IMR-90 (cell line): Measurements from ENCODE around the gene FBN1. TPM values are rescaled to one million over a fixed set of nuclear protein-coding genes. Genes with fewer than 3 reads are reported as not detected.
A peak's percentile ranks its signal among the peaks of the same experiment; 100 is the strongest.

Source experiments
- ATAC-seq: fragments of 200-7000 bp; cut with Tn5 transposase; 2 replicates; pipeline ENCODE4 v1.9.1; 2020; ENCODE audit warnings: low read depth, mild to moderate bottlenecking, moderate library complexity
- BruUV-seq: library from RNA; stranded (reverse); fragments of 400-500 nt; replicated peaks from 2 replicates; lab custom pipeline; 2021; lab: Mats Ljungman, UMichigan
- CTCF ChIA-PET: fragments of 300-600 bp; formaldehyde crosslinking; extraction: SDS; loops from one replicate; lab custom pipeline; 2021; ENCODE audit warnings: antibody characterized with exemption; lab: Yijun Ruan, JAX
- POLR2A ChIA-PET: fragments of 300-600 bp; sonication (Branson Sonifier 250); formaldehyde crosslinking; loops from one replicate; lab custom pipeline; 2022; ENCODE audit warnings: antibody characterized with exemption; ENCODE audit not compliant: unreplicated experiment; lab: Charles Lee
- DNase-seq: peaks from one replicate; pipeline ENCODE4 v3.0.0; 2013
- H2AFZ ChIP-seq: replicated peaks from 2 replicates; pipeline ENCODE3; 2013; ENCODE audit warnings: low read length, mild to moderate bottlenecking; ENCODE audit not compliant: poor library complexity
- H2AK5ac ChIP-seq: 2 replicates; pipeline ENCODE4 v1.6.1; 2013; ENCODE audit warnings: low read depth, low read length, inconsistent platforms
- H2AK9ac ChIP-seq: replicated peaks from 2 replicates; pipeline ENCODE3; 2013; ENCODE audit warnings: mild to moderate bottlenecking, low read depth, low read length, moderate library complexity; ENCODE audit not compliant: poor library complexity
- H2BK120ac ChIP-seq: 2 replicates; pipeline ENCODE4 v1.6.1; 2013; ENCODE audit warnings: low read depth, low read length, inconsistent platforms
- H2BK15ac ChIP-seq: 3 replicates; pipeline ENCODE4 v1.6.1; 2013; ENCODE audit warnings: low read depth, low read length, inconsistent platforms
- H2BK20ac ChIP-seq: 2 replicates; pipeline ENCODE4 v1.6.1; 2013; ENCODE audit warnings: low read depth, mild to moderate bottlenecking, inconsistent platforms, low read length, moderate library complexity
- H2BK5ac ChIP-seq: 2 replicates; pipeline ENCODE4 v1.6.1; 2013; ENCODE audit warnings: mild to moderate bottlenecking, low read depth, low read length, inconsistent platforms; ENCODE audit not compliant: poor library complexity, severe bottlenecking
- H3K14ac ChIP-seq: replicated peaks from 2 replicates; pipeline ENCODE4 v1.6.1; 2013; ENCODE audit warnings: low read depth, low read length, inconsistent platforms
- H3K18ac ChIP-seq: 2 replicates; pipeline ENCODE4 v1.6.1; 2013; ENCODE audit warnings: low read depth, low read length, control low read depth
- H3K23ac ChIP-seq: 2 replicates; pipeline ENCODE4 v1.6.1; 2013; ENCODE audit warnings: low read depth, low read length, inconsistent platforms
- H3K27ac ChIP-seq: 2 replicates; pipeline ENCODE4 v1.5.1; 2013; ENCODE audit warnings: mild to moderate bottlenecking, control low read depth, low read length; ENCODE audit not compliant: insufficient read depth
- H3K27me3 ChIP-seq: 2 replicates; pipeline ENCODE4 v1.6.1; 2013; ENCODE audit warnings: low read length; ENCODE audit not compliant: control insufficient read depth, insufficient read depth
- H3K36me3 ChIP-seq: 2 replicates; pipeline ENCODE4 v1.6.1; 2013; ENCODE audit warnings: low read length, mixed read lengths; ENCODE audit not compliant: control insufficient read depth, insufficient read depth
- H3K4ac ChIP-seq: 2 replicates; pipeline ENCODE4 v1.6.1; 2013; ENCODE audit warnings: low read depth, low read length, inconsistent platforms
- H3K4me1 ChIP-seq: 2 replicates; pipeline ENCODE4 v1.6.1; 2013; ENCODE audit warnings: low read length, mixed read lengths; ENCODE audit not compliant: control insufficient read depth, insufficient read depth
- H3K4me2 ChIP-seq: 2 replicates; pipeline ENCODE4 v1.6.1; 2013; ENCODE audit warnings: low read depth, mild to moderate bottlenecking, control low read depth, low read length, moderate library complexity
- H3K4me3 ChIP-seq: 2 replicates; pipeline ENCODE4 v1.5.1; 2013; ENCODE audit warnings: low read depth, mild to moderate bottlenecking, control low read depth, low read length, moderate library complexity; ENCODE audit not compliant: insufficient read depth
- H3K56ac ChIP-seq: 2 replicates; pipeline ENCODE4 v1.6.1; 2013; ENCODE audit warnings: low read length, inconsistent platforms; ENCODE audit not compliant: insufficient read depth; ENCODE audit errors: extremely low read depth
- H3K79me1 ChIP-seq, 2 experiments: 2 replicates each; pipeline ENCODE4 v1.6.1; 2013; ENCODE audit warnings: low read length in 2 of 2, inconsistent platforms in 1 of 2, low read depth in 1 of 2
- H3K9ac ChIP-seq: 2 replicates; pipeline ENCODE4 v1.6.1; 2013; ENCODE audit warnings: low read depth, low read length, control low read depth
- H3K9me1 ChIP-seq: 2 replicates; pipeline ENCODE4 v1.6.1; 2013; ENCODE audit warnings: low read length, inconsistent platforms; ENCODE audit not compliant: insufficient read depth
- H3K9me3 ChIP-seq: 2 replicates; pipeline ENCODE4 v1.6.1; 2013; ENCODE audit warnings: low read length; ENCODE audit not compliant: control insufficient read depth, insufficient read depth
- H4K20me1 ChIP-seq: 2 replicates; pipeline ENCODE4 v1.6.1; 2013; ENCODE audit warnings: low read length, inconsistent platforms; ENCODE audit not compliant: insufficient read depth
- H4K5ac ChIP-seq: 2 replicates; pipeline ENCODE4 v1.6.1; 2013; ENCODE audit warnings: mild to moderate bottlenecking, low read depth, low read length, control low read depth
- H4K8ac ChIP-seq, 2 experiments: 2 replicates each; pipeline ENCODE4 v1.6.1; 2013; ENCODE audit warnings: low read depth in 2 of 2, low read length in 2 of 2, control low read depth in 1 of 2, inconsistent platforms in 1 of 2
- H4K91ac ChIP-seq: 2 replicates; pipeline ENCODE4 v1.6.1; 2013; ENCODE audit warnings: low read depth, low read length, inconsistent platforms; ENCODE audit not compliant: insufficient read depth
- CHD1 ChIP-seq: IDR thresholded peaks from 2 replicates; pipeline ENCODE4 v1.6.1; 2012; ENCODE audit warnings: low read depth, low read length, improper control_type of control experiment
- CTCF ChIP-seq: conservative IDR thresholded peaks from 2 replicates; pipeline ENCODE4 v1.5.1; 2012; ENCODE audit warnings: mild to moderate bottlenecking, low read depth, low read length, improper control_type of control experiment
- FOS ChIP-seq: fragments of 150-350 bp; IDR thresholded peaks from 2 replicates; pipeline ENCODE4 v1.6.1; 2016; ENCODE audit warnings: low read depth, low read length
- RAD21 ChIP-seq: IDR thresholded peaks from 2 replicates; pipeline ENCODE4 v1.6.1; 2012; ENCODE audit warnings: low read length, improper control_type of control experiment
- SMC3 ChIP-seq: fragments of 150-350 bp; IDR thresholded peaks from 2 replicates; pipeline ENCODE4 v1.6.1; 2016; ENCODE audit warnings: low read depth, mild to moderate bottlenecking, antibody characterized with exemption, low read length, moderate library complexity
- WGBS, 2 experiments: methylation state at CpG; one replicate each; pipeline versions ENCODE4 v1.1.5 to v1.1.7; 2013; ENCODE audit warnings: missing lambda C conversion rate in 2 of 2; ENCODE audit not compliant: insufficient read length in 1 of 2; ENCODE audit errors: extremely low coverage in 2 of 2; 5-methylcytosine and 5-hydroxymethylcytosine counted together
- dilution Hi-C: fragments of 300-500 bp; cut with HindIII; formaldehyde crosslinking; loops from one replicate; pipeline ENCODE4 v1.14.3; 2018; ENCODE audit warnings: low sequenced_read_pairs; ENCODE audit not compliant: unreplicated experiment
- in situ Hi-C: fragments of 300-500 bp; cut with MboI; formaldehyde crosslinking; loops from 3 replicates; pipeline ENCODE4 v1.14.3; 2019; ENCODE audit warnings: low sequenced_read_pairs, inconsistent platforms, mixed read lengths
- intact Hi-C: fragments of 100-400 bp; cut with micrococcal nuclease; formaldehyde crosslinking; loops from 2 replicates; pipeline ENCODE4 v1.10.0; 2022
- polyA plus RNA-seq, 3 experiments: library from polyadenylated mRNA; depleted of rRNA; stranded (reverse); fragments of >200 nt; gene quantifications; 2 replicates each; pipeline ENCODE4 v1.2.3, GENCODE V29; 2012; ENCODE audit warnings: low replicate concordance in 1 of 3
- total RNA-seq: library from RNA; depleted of rRNA; stranded (reverse); fragments of >200 nt; gene quantifications from 2 replicates; pipeline ENCODE4 v1.2.3, GENCODE V29; 2012

Gene FBN1
- total and polyA plus RNA-seq, 2 of the 4 experiments (the other 2 are of a cell fraction): 134 to 283 TPM

- POLR2A ChIA-PET: interaction anchor here (0.7 kb wide), 1 partner anchor 100 kb away, joined by 3 read pairs; no protein-coding TSS in a partner anchor
Measured at GRCh38 chr15:48641416-48641815, 4.1 kb downstream of the FBN1 start.

More at GRCh38 chr15:48641416-48641815, 4.1 kb downstream of the FBN1 start:
- CTCF ChIA-PET: interaction anchor here (1.1 kb wide), 1 partner anchor 71 kb away, joined by 4 read pairs; no protein-coding TSS in a partner anchor
- no peak overlapping the region for H3K9ac ChIP-seq
- no peak overlapping the region for H2BK15ac ChIP-seq
- intact Hi-C loops: loop anchor here (1.0 to 10.0 kb wide), 4 partner anchors 99 to 1503 kb away; no protein-coding TSS in a partner anchor
- no peak overlapping the region for H4K8ac ChIP-seq
- H2BK120ac ChIP-seq: no peak overlapping the region
- no peak overlapping the region for H2AFZ ChIP-seq
- peaks cover 28% of the 10 kb centered on the region for H4K20me1 ChIP-seq
- in situ Hi-C loops: no loop called here
- H2BK5ac ChIP-seq: no peak overlapping the region
- H3K9me1 ChIP-seq: peaks cover 3% of the 10 kb centered on the region
- H3K9me3 ChIP-seq: no peaks in the 10 kb centered on the region
- no peak overlapping the region for H2AK9ac ChIP-seq
- ATAC-seq (no peak), DNase-seq (peak; percentile 47)
- dilution Hi-C loops: no loop called here
- BruUV-seq: no TSS peak
- no peak overlapping the region for H3K56ac ChIP-seq
- H4K5ac ChIP-seq: no peak overlapping the region
- TF ChIP-seq SMC3: peak; percentile 33; the same call in 1 of the 2 replicates
- TF ChIP-seq CHD1: no peak
- TF ChIP-seq FOS: no peak
- peak; percentile 40 for TF ChIP-seq CTCF
- TF ChIP-seq RAD21: peak; percentile 55
- no peak overlapping the region for H2BK20ac ChIP-seq
- H3K4me3 ChIP-seq: no peak overlapping the region
- peaks cover 7% of the 10 kb centered on the region for H3K36me3 ChIP-seq
- no peak overlapping the region for H3K14ac ChIP-seq
- no peak overlapping the region; the same call in 1 of the 2 replicates for H3K23ac ChIP-seq
- no peaks in the 10 kb centered on the region for H3K27me3 ChIP-seq
- H3K79me1 ChIP-seq: peaks cover 17 to 56% of the 10 kb centered on the region in 2 experiments; a peak in 3 of 4 replicates
- H3K4ac ChIP-seq: peak overlapping the region; percentile 5; the same call in 1 of the 2 replicates
- H3K18ac ChIP-seq: no peak overlapping the region
- H3K27ac ChIP-seq: no peak overlapping the region
- H3K4me1 ChIP-seq: peaks cover 8% of the 10 kb centered on the region
- 100% methylated on average over 1 of the region's 3 CpGs; no CpG with 5 or more reads in 1 of the 2 experiments for WGBS, 2 experiments
- no peak overlapping the region for H2AK5ac ChIP-seq
- H4K91ac ChIP-seq: no peak overlapping the region
- H3K4me2 ChIP-seq: peak overlapping the region; percentile 13
